Measurements from ENCODE around the gene EIF2D. TPM values are rescaled to one million over a fixed set of nuclear protein-coding genes. Genes with fewer than 3 reads are reported as not detected.

Gene EIF2D
- total and polyA plus RNA-seq, 2 of the 8 experiments (the other 6 are each of a cell fraction or from before 2014, with no cell fraction given), result 36.1 to 37.1 TPM

DNA sequence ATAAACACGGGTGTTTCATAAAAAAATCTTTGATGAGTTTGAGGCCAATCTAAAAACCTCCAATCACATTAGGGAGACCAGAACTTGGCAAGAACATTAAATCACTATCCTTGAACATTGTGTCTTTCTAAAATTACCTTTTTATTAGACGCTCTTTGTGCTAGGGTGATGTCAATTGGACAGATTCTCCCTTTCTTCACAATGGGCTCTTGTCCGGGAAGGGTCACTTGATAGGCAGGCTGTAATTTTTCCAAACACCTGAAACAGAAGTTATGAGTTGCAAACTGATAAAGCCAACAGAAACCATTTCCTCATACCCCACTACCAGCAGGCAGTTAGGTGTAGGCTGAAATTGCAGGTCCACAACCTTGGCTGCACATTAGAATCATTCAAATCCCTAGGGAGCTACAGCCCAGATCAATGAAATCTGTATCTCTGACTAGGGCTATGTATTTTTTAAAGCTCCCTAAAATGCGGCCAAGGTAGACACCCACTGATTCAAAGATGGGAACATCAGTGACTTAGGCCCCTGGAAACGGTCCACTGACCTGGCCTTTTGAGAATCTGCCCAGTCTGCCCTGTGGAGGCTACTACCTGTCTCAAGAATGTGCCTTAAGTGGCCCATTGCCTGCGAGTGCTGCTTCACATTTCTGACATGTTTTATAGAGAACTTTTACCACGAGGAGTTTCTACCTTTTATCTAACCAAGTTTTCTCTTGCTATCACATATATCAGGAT, 16.5 kb downstream of the EIF2D start (continued):
- TF ChIP-seq, protein P1, sequence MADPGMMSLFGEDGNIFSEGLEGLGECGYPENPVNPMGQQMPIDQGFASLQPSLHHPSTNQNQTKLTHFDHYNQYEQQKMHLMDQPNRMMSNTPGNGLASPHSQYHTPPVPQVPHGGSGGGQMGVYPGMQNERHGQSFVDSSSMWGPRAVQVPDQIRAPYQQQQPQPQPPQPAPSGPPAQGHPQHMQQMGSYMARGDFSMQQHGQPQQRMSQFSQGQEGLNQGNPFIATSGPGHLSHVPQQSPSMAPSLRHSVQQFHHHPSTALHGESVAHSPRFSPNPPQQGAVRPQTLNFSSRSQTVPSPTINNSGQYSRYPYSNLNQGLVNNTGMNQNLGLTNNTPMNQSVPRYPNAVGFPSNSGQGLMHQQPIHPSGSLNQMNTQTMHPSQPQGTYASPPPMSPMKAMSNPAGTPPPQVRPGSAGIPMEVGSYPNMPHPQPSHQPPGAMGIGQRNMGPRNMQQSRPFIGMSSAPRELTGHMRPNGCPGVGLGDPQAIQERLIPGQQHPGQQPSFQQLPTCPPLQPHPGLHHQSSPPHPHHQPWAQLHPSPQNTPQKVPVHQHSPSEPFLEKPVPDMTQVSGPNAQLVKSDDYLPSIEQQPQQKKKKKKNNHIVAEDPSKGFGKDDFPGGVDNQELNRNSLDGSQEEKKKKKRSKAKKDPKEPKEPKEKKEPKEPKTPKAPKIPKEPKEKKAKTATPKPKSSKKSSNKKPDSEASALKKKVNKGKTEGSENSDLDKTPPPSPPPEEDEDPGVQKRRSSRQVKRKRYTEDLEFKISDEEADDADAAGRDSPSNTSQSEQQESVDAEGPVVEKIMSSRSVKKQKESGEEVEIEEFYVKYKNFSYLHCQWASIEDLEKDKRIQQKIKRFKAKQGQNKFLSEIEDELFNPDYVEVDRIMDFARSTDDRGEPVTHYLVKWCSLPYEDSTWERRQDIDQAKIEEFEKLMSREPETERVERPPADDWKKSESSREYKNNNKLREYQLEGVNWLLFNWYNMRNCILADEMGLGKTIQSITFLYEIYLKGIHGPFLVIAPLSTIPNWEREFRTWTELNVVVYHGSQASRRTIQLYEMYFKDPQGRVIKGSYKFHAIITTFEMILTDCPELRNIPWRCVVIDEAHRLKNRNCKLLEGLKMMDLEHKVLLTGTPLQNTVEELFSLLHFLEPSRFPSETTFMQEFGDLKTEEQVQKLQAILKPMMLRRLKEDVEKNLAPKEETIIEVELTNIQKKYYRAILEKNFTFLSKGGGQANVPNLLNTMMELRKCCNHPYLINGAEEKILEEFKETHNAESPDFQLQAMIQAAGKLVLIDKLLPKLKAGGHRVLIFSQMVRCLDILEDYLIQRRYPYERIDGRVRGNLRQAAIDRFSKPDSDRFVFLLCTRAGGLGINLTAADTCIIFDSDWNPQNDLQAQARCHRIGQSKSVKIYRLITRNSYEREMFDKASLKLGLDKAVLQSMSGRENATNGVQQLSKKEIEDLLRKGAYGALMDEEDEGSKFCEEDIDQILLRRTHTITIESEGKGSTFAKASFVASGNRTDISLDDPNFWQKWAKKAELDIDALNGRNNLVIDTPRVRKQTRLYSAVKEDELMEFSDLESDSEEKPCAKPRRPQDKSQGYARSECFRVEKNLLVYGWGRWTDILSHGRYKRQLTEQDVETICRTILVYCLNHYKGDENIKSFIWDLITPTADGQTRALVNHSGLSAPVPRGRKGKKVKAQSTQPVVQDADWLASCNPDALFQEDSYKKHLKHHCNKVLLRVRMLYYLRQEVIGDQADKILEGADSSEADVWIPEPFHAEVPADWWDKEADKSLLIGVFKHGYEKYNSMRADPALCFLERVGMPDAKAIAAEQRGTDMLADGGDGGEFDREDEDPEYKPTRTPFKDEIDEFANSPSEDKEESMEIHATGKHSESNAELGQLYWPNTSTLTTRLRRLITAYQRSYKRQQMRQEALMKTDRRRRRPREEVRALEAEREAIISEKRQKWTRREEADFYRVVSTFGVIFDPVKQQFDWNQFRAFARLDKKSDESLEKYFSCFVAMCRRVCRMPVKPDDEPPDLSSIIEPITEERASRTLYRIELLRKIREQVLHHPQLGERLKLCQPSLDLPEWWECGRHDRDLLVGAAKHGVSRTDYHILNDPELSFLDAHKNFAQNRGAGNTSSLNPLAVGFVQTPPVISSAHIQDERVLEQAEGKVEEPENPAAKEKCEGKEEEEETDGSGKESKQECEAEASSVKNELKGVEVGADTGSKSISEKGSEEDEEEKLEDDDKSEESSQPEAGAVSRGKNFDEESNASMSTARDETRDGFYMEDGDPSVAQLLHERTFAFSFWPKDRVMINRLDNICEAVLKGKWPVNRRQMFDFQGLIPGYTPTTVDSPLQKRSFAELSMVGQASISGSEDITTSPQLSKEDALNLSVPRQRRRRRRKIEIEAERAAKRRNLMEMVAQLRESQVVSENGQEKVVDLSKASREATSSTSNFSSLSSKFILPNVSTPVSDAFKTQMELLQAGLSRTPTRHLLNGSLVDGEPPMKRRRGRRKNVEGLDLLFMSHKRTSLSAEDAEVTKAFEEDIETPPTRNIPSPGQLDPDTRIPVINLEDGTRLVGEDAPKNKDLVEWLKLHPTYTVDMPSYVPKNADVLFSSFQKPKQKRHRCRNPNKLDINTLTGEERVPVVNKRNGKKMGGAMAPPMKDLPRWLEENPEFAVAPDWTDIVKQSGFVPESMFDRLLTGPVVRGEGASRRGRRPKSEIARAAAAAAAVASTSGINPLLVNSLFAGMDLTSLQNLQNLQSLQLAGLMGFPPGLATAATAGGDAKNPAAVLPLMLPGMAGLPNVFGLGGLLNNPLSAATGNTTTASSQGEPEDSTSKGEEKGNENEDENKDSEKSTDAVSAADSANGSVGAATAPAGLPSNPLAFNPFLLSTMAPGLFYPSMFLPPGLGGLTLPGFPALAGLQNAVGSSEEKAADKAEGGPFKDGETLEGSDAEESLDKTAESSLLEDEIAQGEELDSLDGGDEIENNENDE (IDR thresholded peaks at IDR 0.05; ENCODE audit: insufficient replicate concordance, low read length), result no peak
- TF ChIP-seq CHD2 (IDR thresholded peaks at IDR 0.05; ENCODE audit: low read length) (no peak), RBBP5 (IDR thresholded peaks at IDR 0.05; ENCODE audit: borderline replicate concordance, low read depth, low read length) (no peak), CTBP2 (IDR thresholded peaks at IDR 0.05; ENCODE audit: borderline replicate concordance, insufficient read depth, insufficient read length, low read length) (no peak), HDAC6 (IDR thresholded peaks at IDR 0.05; ENCODE audit: low read depth, low read length) (no peak), CHD1 (IDR thresholded peaks at IDR 0.05; ENCODE audit: low read depth, low read length) (no peak), RNF2 (IDR thresholded peaks at IDR 0.05; ENCODE audit: borderline replicate concordance, low read depth, low read length, missing control alignments, poor library complexity, severe bottlenecking) (no peak), FOSL1 (IDR thresholded peaks at IDR 0.05; ENCODE audit: insufficient read depth, low read depth, low read length) (no peak), RFX5 (IDR thresholded peaks at IDR 0.05; ENCODE audit: borderline replicate concordance, low read depth, low read length) (no peak), GTF2F1 (IDR thresholded peaks at IDR 0.05; ENCODE audit: borderline replicate concordance, low read depth, low read length) (no peak)

Data from H1 (cell line).